ENCODE measurements around the gene FOXL2. TPM values are rescaled to one million over a fixed set of nuclear protein-coding genes. Genes with fewer than 3 reads are reported as not detected.

Gene FOXL2
- polyA plus RNA-seq (2012; ENCODE audit: insufficient read depth, insufficient read length): not detected

GRCh38 chr3:138946663-138947494, at the start of gene FOXL2, which contains the start of gene FOXL2NB:
Gene FOXL2 (minus strand): TSS chr3:138947137. CDS start chr3:138946722, 415 bp downstream.
Gene FOXL2NB (plus strand): TSS chr3:138947217. CDS start chr3:138947365, 148 bp downstream.
- no peak within 1 kb of the TSS for H3K4me3 ChIP-seq (ENCODE audit: low read length)
- no peak for DNase-seq (ENCODE audit: low read depth, low spot score)

GRCh38 chr3:138995706-138996105, 48.8 kb upstream of the FOXL2 start:
- H3K4me3 ChIP-seq (ENCODE audit: low read length): no peak overlapping the region
- no peak for DNase-seq (ENCODE audit: low read depth, low spot score)

- H3K4me3 ChIP-seq (ENCODE audit: low read length): no peak overlapping the region
- no peak for DNase-seq (ENCODE audit: low read depth, low spot score)
Measured at GRCh38 chr3:138987181-138987580, 40.2 kb upstream of the FOXL2 start.

GRCh38 chr3:138985932-138986331, 39.0 kb upstream of the FOXL2 start:
- no peak for DNase-seq (ENCODE audit: low read depth, low spot score)
- H3K4me3 ChIP-seq (ENCODE audit: low read length): no peak overlapping the region

- no peak for DNase-seq (ENCODE audit: low read depth, low spot score)
- no peak overlapping the region for H3K4me3 ChIP-seq (ENCODE audit: low read length)
Measured at GRCh38 chr3:138984816-138985215, 37.9 kb upstream of the FOXL2 start.

GRCh38 chr3:138976047-138976446, 29.1 kb upstream of the FOXL2 start:
- no peak for DNase-seq (ENCODE audit: low read depth, low spot score)
- H3K4me3 ChIP-seq (ENCODE audit: low read length): no peak overlapping the region

- no peak for DNase-seq (ENCODE audit: low read depth, low spot score)
- H3K4me3 ChIP-seq (ENCODE audit: low read length): no peak overlapping the region
Measured at GRCh38 chr3:138975351-138975750, 28.4 kb upstream of the FOXL2 start.

GRCh38 chr3:138974462-138974861, 27.5 kb upstream of the FOXL2 start:
- no peak overlapping the region for H3K4me3 ChIP-seq (ENCODE audit: low read length)
- no peak for DNase-seq (ENCODE audit: low read depth, low spot score)

- no peak overlapping the region for H3K4me3 ChIP-seq (ENCODE audit: low read length)
- DNase-seq (ENCODE audit: low read depth, low spot score): no peak
Measured at GRCh38 chr3:138972941-138973340, 26.0 kb upstream of the FOXL2 start.

- no peak for DNase-seq (ENCODE audit: low read depth, low spot score)
Measured at GRCh38 chr3:138971766-138972320, 24.9 kb upstream of the FOXL2 start.

GRCh38 chr3:138964923-138965322, 18.0 kb upstream of the FOXL2 start:
- H3K4me3 ChIP-seq (ENCODE audit: low read length): no peak overlapping the region
- no peak for DNase-seq (ENCODE audit: low read depth, low spot score)

More at GRCh38 chr3:138971766-138972320, 24.9 kb upstream of the FOXL2 start:
- no peak overlapping the region for H3K4me3 ChIP-seq (ENCODE audit: low read length)

- no peak for DNase-seq (ENCODE audit: low read depth, low spot score)
- no peak overlapping the region for H3K4me3 ChIP-seq (ENCODE audit: low read length)
Measured at GRCh38 chr3:138964264-138964663, 17.3 kb upstream of the FOXL2 start.

- DNase-seq (ENCODE audit: low read depth, low spot score): no peak
- no peak overlapping the region for H3K4me3 ChIP-seq (ENCODE audit: low read length)
Measured at GRCh38 chr3:138962854-138963560, 16.1 kb upstream of the FOXL2 start.

GRCh38 chr3:138960417-138960852, 13.5 kb upstream of the FOXL2 start:
- DNase-seq (ENCODE audit: low read depth, low spot score): no peak
- H3K4me3 ChIP-seq (ENCODE audit: low read length): peak overlapping the region; percentile 18

GRCh38 chr3:138950701-138951100, 3.8 kb upstream of the FOXL2 start:
- H3K4me3 ChIP-seq (ENCODE audit: low read length): no peak overlapping the region
- no peak for DNase-seq (ENCODE audit: low read depth, low spot score)

- no peak for DNase-seq (ENCODE audit: low read depth, low spot score)
- peak overlapping the region; percentile 9; the same call in 1 of the 2 replicates for H3K4me3 ChIP-seq (ENCODE audit: low read length)
Measured at GRCh38 chr3:138950006-138950644, 3.2 kb upstream of the FOXL2 start.

- peak overlapping the region; percentile 9; the same call in 1 of the 2 replicates for H3K4me3 ChIP-seq (ENCODE audit: low read length)
- no peak for DNase-seq (ENCODE audit: low read depth, low spot score)
Measured at GRCh38 chr3:138949445-138950005, 2.6 kb upstream of the FOXL2 start.

GRCh38 chr3:138949002-138949418, 2.1 kb upstream of the FOXL2 start:
- no peak overlapping the region for H3K4me3 ChIP-seq (ENCODE audit: low read length)
- no peak for DNase-seq (ENCODE audit: low read depth, low spot score)

Measured in Jurkat, Clone E6-1 (cell line).